HuH-7.5 (cell line): ENCODE results near the gene SPX.

Experiments
- DNase-seq: peaks from one replicate; pipeline ENCODE4 v3.0.0; 2011; ENCODE audit warnings: low spot score

The SPX gene

GRCh38 chr12:21538061-21538653, 12.1 kb downstream of the SPX start:
- DNase-seq = no peak

GRCh38 chr12:21539797-21540196, 13.7 kb downstream of the SPX start:
- no peak for DNase-seq

GRCh38 chr12:21541773-21542172, 15.7 kb downstream of the SPX start:
- no peak for DNase-seq

- no peak for DNase-seq
These were observed 16.3 kb downstream of the SPX start for GRCh38 chr12:21542403-21542802.

- no peak for DNase-seq
These were observed 17.1 kb downstream of the SPX start for GRCh38 chr12:21543151-21543550.

- no peak for DNase-seq
These were observed 19.5 kb downstream of the SPX start for GRCh38 chr12:21545557-21545956.

GRCh38 chr12:21546716-21547115, 20.6 kb downstream of the SPX start:
- DNase-seq = no peak

GRCh38 chr12:21547437-21547836, 21.3 kb downstream of the SPX start:
- DNase-seq = no peak

- no peak for DNase-seq
These were observed 25.9 kb downstream of the SPX start for GRCh38 chr12:21551841-21552465.

- no peak for DNase-seq
These were observed 26.7 kb downstream of the SPX start for GRCh38 chr12:21552635-21553328.

- no peak for DNase-seq
These were observed 27.2 kb downstream of the SPX start for GRCh38 chr12:21553329-21553675.

- no peak for DNase-seq
These were observed 32.1 kb downstream of the SPX start for GRCh38 chr12:21558100-21558679.

- no peak for DNase-seq
These were observed 33.9 kb downstream of the SPX start for GRCh38 chr12:21559855-21560569.

GRCh38 chr12:21561158-21561557, 35.1 kb downstream of the SPX start:
- no peak for DNase-seq

GRCh38 chr12:21562859-21563258, 36.8 kb downstream of the SPX start:
- DNase-seq = no peak

- no peak for DNase-seq
These were observed 40.3 kb downstream of the SPX start for GRCh38 chr12:21566223-21566906.

GRCh38 chr12:21566907-21567394, 40.9 kb downstream of the SPX start:
- DNase-seq = no peak

GRCh38 chr12:21568115-21568514, 42.0 kb downstream of the SPX start:
- DNase-seq = no peak

GRCh38 chr12:21571046-21571445, 45.0 kb downstream of the SPX start:
- DNase-seq = no peak

GRCh38 chr12:21573733-21574358, 47.8 kb downstream of the SPX start:
- no peak for DNase-seq

- DNase-seq = no peak
These were observed 50.3 kb downstream of the SPX start for GRCh38 chr12:21576431-21576830.
